HG02798 (cell line): ENCODE data around the gene OR4K17.
"Not testable (repeated sequence)": the region's sequence is repeated elsewhere in the genome, so short reads cannot be mapped to it uniquely, and the experiment has no call there.

Experiments used
- ATAC-seq: cut with Tn5 transposase; IDR thresholded peaks from one replicate; pipeline ENCODE4 v1.9.1; 2021; ENCODE audit warnings: mild to moderate bottlenecking; ENCODE audit not compliant: unreplicated experiment, poor library complexity

Gene OR4K17

GRCh38 chr14:20110438-20110837 is at the start of gene OR4K17:
Gene OR4K17, plus strand, starts transcription at chr14:20110739. Its CDS starts 6,761 bp downstream, at chr14:20117500.
- no peak for ATAC-seq

DNA sequence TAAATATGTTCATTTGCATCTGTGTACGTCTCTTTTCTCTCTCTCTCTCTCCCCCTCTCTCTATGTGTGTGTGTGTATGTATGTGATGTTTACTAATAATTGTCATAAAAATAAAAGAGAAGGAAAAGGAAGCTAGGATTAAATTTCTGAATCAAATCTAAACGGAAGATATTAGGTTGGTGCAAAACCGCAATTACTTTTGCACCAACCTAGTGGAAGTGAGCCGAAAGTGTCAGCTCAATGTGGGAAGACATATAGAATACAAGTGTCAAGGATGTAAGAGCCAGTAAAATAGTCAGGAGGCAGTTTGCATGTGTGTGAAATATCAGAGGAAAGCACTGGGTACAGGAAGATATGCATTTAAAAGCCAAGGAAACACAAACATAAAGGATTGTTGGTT is 18.5 kb upstream of the OR4K17 start:
- no peak for ATAC-seq

DNA sequence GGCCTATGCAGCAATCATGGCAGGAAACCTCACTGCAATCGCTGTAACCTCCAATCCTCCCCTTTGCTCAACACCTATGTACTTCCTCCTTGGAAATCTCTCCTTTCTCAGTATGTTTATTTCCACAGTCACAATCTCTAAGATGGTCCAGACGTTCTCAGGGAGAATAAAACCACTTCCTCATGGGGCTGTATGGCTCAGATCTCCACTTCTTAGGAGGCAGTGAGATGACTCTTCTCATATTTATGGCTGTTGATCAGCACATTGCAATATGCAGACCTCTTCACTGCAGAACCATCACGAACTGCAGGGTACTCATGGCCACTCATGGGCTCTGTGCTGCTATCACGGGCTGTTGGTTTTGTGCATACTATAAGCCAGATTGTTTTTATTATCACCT is 17.1 kb upstream of the OR4K17 start:
- no peak for ATAC-seq

GRCh38 chr14:20098926-20099770 is 11.4 kb upstream of the OR4K17 start:
- ATAC-seq, result not testable (repeated sequence)

DNA sequence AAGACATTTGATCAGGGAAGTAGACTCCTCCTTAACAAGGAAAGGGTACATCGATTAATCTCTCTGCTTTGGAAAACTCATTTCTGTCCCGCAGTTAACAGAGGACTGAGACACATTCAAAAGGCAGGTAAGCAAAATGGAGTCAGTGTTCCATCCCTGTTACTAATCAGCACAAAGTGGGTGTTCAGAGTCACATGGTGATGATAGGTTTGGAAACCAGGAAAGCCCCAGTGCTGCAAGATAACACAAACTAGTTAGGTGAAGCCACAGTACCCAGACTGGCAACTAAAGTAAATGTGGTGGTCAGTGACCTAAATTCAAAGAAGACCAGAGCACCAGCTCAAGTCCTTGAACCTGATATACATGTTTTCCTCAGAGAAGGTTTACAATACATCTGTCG is 1.8 kb downstream of the OR4K17 start:
- no peak for ATAC-seq

GRCh38 chr14:20116748-20117147 is 6.2 kb downstream of the OR4K17 start:
- no peak for ATAC-seq

GRCh38 chr14:20118795-20119194 is 8.3 kb downstream of the OR4K17 start:
- ATAC-seq, result no peak

- ATAC-seq, result no peak
These were observed 28.0 kb downstream of the OR4K17 start, which contains the start of gene OR4N5 for GRCh38 chr14:20138520-20138919. Gene OR4N5, plus strand, starts transcription at chr14:20138820. Its CDS starts 4,916 bp downstream, at chr14:20143736.

GRCh38 chr14:20143911-20144310 is 33.4 kb downstream of the OR4K17 start:
- no peak for ATAC-seq

DNA sequence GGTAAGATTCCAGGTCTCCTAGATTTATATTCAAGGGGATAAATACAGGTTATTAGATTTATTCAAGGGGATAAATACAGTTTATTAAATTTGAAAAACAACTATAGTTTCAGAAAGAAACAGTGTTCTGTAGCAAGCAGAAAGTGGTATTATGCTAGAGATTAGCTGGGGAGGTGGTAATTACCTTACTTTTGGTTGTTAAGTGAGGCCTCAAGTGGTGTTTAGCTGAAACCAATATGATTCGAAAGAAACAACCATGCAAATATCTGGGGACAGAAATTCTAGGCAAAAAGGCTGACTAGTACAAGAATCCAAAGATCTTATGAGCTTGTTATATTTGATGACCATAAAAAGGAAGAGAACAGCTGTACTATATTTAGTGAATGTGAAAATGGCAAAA is 34.3 kb downstream of the OR4K17 start:
- ATAC-seq, result no peak

DNA sequence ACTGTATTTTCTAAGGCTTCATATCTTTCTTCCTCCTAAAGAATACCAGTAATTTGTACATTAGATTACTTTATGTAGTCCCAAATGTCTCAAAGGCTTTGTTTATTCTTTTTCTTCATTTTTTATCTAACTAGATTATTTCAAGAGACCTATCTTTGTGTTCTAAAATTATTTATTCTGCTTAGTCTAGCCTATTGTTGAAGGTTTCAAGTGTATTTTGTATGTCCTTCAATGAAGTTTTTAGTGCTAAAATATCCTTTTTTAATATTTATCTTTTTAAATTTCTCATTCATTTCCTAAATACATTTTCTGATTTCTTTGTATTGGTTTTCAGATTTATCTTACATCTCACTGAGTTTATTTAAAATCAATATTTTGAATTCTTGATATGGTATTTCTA is 53.9 kb downstream of the OR4K17 start:
- no peak for ATAC-seq

DNA sequence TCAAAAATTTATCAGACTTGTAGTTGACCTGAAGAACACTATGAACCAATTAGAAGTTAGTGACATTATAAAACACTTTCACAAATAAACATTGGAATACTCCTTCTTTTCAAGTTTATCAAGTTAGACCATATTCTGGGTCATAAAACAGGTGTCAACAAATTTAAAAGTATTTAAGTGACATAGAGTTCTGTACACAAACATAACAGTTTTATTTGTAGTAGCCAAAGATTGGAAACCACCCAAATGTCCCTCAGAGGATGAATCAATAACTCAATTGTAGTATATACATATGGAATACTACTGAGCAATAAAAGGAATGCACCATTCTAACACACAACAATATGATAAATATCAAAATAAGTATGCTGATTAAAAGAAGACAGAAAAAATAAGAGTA is 56.6 kb downstream of the OR4K17 start:
- ATAC-seq, result no peak

DNA sequence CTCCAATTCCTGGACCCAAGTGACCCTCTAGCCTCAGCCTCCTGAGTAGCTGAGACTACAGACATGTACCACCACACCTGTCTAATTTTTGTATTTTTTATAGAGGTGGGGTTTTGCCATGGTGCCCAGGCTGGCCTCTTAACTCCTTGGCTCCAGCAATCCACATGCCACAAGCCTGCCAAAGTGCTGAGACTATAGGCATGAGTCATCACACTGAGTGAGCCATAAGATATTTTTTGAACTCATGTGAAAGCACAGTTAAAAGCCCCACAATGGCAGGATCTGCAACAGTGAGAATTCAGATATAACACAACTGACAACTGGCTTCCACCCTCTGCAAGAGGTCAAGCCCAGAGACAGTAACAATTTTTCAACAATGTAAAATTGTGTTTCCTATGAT is 59.3 kb downstream of the OR4K17 start:
- ATAC-seq, result not testable (repeated sequence)
